GM23248 (cell line): ENCODE measurements around the gene ZSWIM6.

ENCODE experiments used
- EZH2 ChIP-seq: fragments of 200-600 bp; sonication (generic); IDR thresholded peaks from 2 replicates; pipeline ENCODE4 v1.6.1; 2018; ENCODE audit warnings: antibody characterized with exemption, mild to moderate bottlenecking; ENCODE audit not compliant: insufficient read depth, poor library complexity, severe bottlenecking
- EZH2phosphoT487 ChIP-seq: fragments of 200-600 bp; sonication (generic); IDR thresholded peaks from 2 replicates; pipeline ENCODE4 v1.6.1; 2018; ENCODE audit warnings: antibody characterized with exemption, moderate library complexity, mild to moderate bottlenecking, low read depth; ENCODE audit not compliant: insufficient read depth

DNA sequence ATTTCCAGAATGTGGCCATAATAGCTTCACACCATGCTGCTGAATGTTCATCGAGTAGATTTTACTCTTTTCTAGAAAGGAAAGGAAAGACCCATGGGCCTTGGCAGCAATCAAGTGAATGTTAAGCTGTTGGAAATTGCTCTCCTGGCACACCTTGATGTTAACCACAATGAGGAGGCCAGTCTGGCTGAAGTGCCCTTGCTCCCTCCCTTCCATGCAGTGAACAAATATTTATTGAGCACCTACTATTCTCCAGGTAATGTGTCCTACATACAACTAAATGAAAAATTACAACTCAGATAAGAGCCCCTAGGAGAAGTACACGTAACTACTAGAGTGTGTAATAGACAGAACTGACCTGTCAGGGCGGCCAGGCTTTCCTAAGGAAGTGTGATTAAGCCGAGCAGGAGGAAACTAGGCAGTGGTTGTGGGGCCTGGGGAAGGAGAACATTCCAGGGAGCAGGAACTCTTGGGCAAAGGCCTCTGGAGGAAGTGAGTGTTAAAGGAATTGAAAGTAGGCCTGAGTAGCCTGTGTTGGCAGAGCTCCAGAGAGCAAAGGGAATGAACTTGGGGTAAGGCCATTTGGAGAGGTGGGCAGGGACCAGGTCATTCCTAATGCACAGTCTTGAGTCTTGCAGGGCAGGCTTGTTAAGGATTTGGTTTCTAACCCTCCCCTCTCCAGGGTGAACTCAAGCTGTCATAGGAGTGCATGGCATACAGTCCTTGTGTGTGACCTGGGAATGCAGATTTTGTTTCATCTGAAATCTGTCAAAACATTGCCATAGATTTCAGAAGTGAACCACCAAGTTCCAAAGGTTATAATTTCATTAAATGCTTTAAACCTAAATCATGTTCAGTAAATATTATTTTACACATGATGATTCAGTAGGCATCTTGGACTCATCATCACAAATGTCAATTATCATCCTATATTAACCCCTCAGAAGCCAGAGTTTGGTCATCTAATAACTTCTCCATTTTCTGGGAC lies 9.0 kb upstream of the ZSWIM6 start:
- TF ChIP-seq EZH2phosphoT487 (no peak), EZH2 (no peak)
